DND-41 (cell line): ENCODE data around the gene LHX4.

Experiments used
- CTCF ChIP-seq: IDR thresholded peaks from 2 replicates; pipeline ENCODE4 v1.5.1; 2012; ENCODE audit warnings: borderline replicate concordance, low read length, moderate library complexity, mild to moderate bottlenecking; ENCODE audit not compliant: poor library complexity, severe bottlenecking; ENCODE audit errors: extremely low read depth
- EZH2 ChIP-seq: IDR thresholded peaks from 3 replicates; pipeline ENCODE4 v1.6.1; 2012; ENCODE audit warnings: borderline replicate concordance, low read depth, mild to moderate bottlenecking, moderate library complexity, low read length, inconsistent platforms; ENCODE audit not compliant: severe bottlenecking

GRCh38 chr1:180259431-180260338, 29.6 kb downstream of the LHX4 start:
- no peak for TF ChIP-seq CTCF
- TF ChIP-seq EZH2: no peak
